Ishikawa (cell line): ENCODE results near the gene RAB11B.

ENCODE experiments used
- CEBPB ChIP-seq: IDR thresholded peaks from 2 replicates; pipeline ENCODE4 v1.6.1; 2012
- CREB1 ChIP-seq: IDR thresholded peaks from 2 replicates; pipeline ENCODE4 v1.6.1; 2012; ENCODE audit warnings: low read depth
- EGR1 ChIP-seq: IDR thresholded peaks from 2 replicates; pipeline ENCODE4 v1.6.1; 2012
- EP300 ChIP-seq: IDR thresholded peaks from 2 replicates; pipeline ENCODE4 v1.6.1; 2012; ENCODE audit warnings: borderline replicate concordance
- FOXM1 ChIP-seq: IDR thresholded peaks from 2 replicates; pipeline ENCODE4 v1.6.1; 2012; ENCODE audit warnings: low read depth, borderline replicate concordance
- RAD21 ChIP-seq: IDR thresholded peaks from 2 replicates; pipeline ENCODE4 v1.6.1; 2012; ENCODE audit warnings: low read depth
- TAF1 ChIP-seq: IDR thresholded peaks from 2 replicates; pipeline ENCODE4 v1.6.1; 2012; ENCODE audit warnings: low read depth, mild to moderate bottlenecking
- TEAD4 ChIP-seq: IDR thresholded peaks from 2 replicates; pipeline ENCODE4 v1.6.1; 2012
- YY1 ChIP-seq: IDR thresholded peaks from 2 replicates; pipeline ENCODE4 v1.6.1; 2012; ENCODE audit warnings: low read depth
- ZBTB7A ChIP-seq: IDR thresholded peaks from 2 replicates; pipeline ENCODE4 v1.6.1; 2012; ENCODE audit warnings: low read depth
- TF ChIP-seq, protein P1 (sequence below): IDR thresholded peaks from 2 replicates; pipeline ENCODE4 v1.6.1; 2012; ENCODE audit warnings: low read depth, mild to moderate bottlenecking
- TF ChIP-seq, protein P2 (sequence below): IDR thresholded peaks from 2 replicates; pipeline ENCODE4 v1.6.1; 2012

DNA sequence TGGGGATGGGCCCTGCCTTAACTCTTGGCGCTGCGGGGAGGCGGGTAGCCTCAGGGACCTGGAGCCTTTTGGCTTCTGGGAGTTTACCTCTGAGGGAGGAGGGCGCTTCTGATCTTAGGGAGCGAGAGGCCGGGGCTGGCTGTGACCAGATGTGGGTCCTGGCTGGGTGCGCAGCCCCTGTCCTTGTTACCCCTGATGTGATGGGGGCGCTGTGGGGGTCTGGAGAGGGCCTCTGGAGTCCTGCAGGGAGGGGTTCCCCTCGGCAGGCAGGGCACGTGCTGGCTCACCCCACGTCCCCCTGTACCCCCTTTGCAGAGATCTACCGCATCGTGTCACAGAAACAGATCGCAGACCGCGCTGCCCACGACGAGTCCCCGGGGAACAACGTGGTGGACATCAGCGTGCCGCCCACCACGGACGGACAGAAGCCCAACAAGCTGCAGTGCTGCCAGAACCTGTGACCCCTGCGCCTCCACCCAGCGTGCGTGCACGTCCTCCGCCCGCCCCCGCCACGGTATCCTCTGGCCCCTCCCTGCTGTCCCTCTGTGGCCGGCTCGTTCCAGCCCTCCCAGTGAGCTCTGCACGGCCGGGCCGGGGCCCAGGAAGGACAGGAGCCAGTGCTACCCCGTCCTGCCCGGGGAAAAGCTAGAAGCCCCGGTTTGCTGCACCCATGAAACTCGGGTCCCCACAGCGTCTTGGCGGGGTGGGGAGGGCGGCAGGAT, 13.1 kb downstream of the RAB11B start:
- TF ChIP-seq CREB1 (no peak), FOXM1 (no peak), EP300 (no peak), TEAD4 (no peak), EGR1 (no peak), RAD21 (no peak), CEBPB (no peak), YY1 (no peak), TAF1 (no peak), ZBTB7A (no peak)
- TF ChIP-seq, protein P1, sequence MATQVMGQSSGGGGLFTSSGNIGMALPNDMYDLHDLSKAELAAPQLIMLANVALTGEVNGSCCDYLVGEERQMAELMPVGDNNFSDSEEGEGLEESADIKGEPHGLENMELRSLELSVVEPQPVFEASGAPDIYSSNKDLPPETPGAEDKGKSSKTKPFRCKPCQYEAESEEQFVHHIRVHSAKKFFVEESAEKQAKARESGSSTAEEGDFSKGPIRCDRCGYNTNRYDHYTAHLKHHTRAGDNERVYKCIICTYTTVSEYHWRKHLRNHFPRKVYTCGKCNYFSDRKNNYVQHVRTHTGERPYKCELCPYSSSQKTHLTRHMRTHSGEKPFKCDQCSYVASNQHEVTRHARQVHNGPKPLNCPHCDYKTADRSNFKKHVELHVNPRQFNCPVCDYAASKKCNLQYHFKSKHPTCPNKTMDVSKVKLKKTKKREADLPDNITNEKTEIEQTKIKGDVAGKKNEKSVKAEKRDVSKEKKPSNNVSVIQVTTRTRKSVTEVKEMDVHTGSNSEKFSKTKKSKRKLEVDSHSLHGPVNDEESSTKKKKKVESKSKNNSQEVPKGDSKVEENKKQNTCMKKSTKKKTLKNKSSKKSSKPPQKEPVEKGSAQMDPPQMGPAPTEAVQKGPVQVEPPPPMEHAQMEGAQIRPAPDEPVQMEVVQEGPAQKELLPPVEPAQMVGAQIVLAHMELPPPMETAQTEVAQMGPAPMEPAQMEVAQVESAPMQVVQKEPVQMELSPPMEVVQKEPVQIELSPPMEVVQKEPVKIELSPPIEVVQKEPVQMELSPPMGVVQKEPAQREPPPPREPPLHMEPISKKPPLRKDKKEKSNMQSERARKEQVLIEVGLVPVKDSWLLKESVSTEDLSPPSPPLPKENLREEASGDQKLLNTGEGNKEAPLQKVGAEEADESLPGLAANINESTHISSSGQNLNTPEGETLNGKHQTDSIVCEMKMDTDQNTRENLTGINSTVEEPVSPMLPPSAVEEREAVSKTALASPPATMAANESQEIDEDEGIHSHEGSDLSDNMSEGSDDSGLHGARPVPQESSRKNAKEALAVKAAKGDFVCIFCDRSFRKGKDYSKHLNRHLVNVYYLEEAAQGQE = no peak
- TF ChIP-seq, protein P2, sequence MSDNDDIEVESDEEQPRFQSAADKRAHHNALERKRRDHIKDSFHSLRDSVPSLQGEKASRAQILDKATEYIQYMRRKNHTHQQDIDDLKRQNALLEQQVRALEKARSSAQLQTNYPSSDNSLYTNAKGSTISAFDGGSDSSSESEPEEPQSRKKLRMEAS = no peak
